Liver (tissue), 9 donors: ENCODE measurements around the gene INHBC. TPM values are rescaled to one million over a fixed set of nuclear protein-coding genes. Genes with fewer than 3 reads are reported as not detected.

Experiments
- DNase-seq: peaks from one replicate; pipeline ENCODE4 v3.0.0-alpha.2; 2017; ENCODE audit warnings: low spot score
- H3K27ac ChIP-seq, 2 donors: one replicate each; pipeline ENCODE4 v1.7.0; 2013; ENCODE audit warnings: inconsistent platforms in 2 of 2, low read length in 2 of 2, control low read depth in 1 of 2, low read depth in 1 of 2, mild to moderate bottlenecking in 1 of 2
- H3K27me3 ChIP-seq, 4 donors: one replicate each; pipeline versions ENCODE4 v1.6.1 to v1.7.0; 2013; ENCODE audit warnings: low read length in 3 of 4, inconsistent platforms in 1 of 4, mild to moderate bottlenecking in 1 of 4, moderate library complexity in 1 of 4; ENCODE audit not compliant: control insufficient read depth in 4 of 4, insufficient read depth in 4 of 4
- H3K36me3 ChIP-seq, 4 donors: one replicate each; pipeline versions ENCODE4 v1.6.1 to v1.7.0; 2013; ENCODE audit warnings: low read length in 3 of 4, mild to moderate bottlenecking in 3 of 4, low read depth in 1 of 4, moderate library complexity in 1 of 4; ENCODE audit not compliant: control insufficient read depth in 4 of 4, insufficient read depth in 3 of 4
- H3K4me1 ChIP-seq, 4 donors: one replicate each; pipeline versions ENCODE4 v1.6.1 to v1.7.0; 2013; ENCODE audit warnings: low read length in 3 of 4, mild to moderate bottlenecking in 3 of 4, moderate library complexity in 1 of 4; ENCODE audit not compliant: control insufficient read depth in 4 of 4, insufficient read depth in 4 of 4
- H3K4me3 ChIP-seq, 3 donors: one replicate each; pipeline versions ENCODE4 v1.6.1 to v1.7.0; 2013; ENCODE audit warnings: low read length in 3 of 3, control low read depth in 1 of 3, low read depth in 1 of 3, mild to moderate bottlenecking in 1 of 3
- H3K9ac ChIP-seq, 2 donors: one replicate each; pipeline ENCODE4 v1.7.0; 2013; ENCODE audit warnings: low read length in 2 of 2, mild to moderate bottlenecking in 2 of 2, moderate library complexity in 2 of 2, control low read depth in 1 of 2, low read depth in 1 of 2
- H3K9me3 ChIP-seq, 4 donors: one replicate each; pipeline versions ENCODE4 v1.6.1 to v1.7.0; 2013; ENCODE audit warnings: low read length in 3 of 4; ENCODE audit not compliant: control insufficient read depth in 4 of 4
- EGR1 ChIP-seq, 2 donors: IDR thresholded peaks; 2 replicates each; pipeline ENCODE4 v1.6.1; 2016 to 2018; ENCODE audit warnings: antibody characterized with exemption in 2 of 2, low read depth in 2 of 2
- FOXA1 ChIP-seq: IDR thresholded peaks from 2 replicates; pipeline ENCODE4 v1.6.1; 2016; ENCODE audit warnings: antibody characterized with exemption
- FOXA2 ChIP-seq: IDR thresholded peaks from 2 replicates; pipeline ENCODE4 v1.6.1; 2016; ENCODE audit warnings: antibody characterized with exemption
- GABPA ChIP-seq, 2 donors: IDR thresholded peaks in 1 of 2; conservative IDR thresholded peaks in 1 of 2; 2 replicates each; pipeline ENCODE4 v1.6.1; 2016; ENCODE audit warnings: antibody characterized with exemption in 2 of 2, mild to moderate bottlenecking in 1 of 2, moderate library complexity in 1 of 2
- HNF4A ChIP-seq, 2 donors: conservative IDR thresholded peaks; 2 replicates each; pipeline ENCODE4 v1.6.1; 2016; ENCODE audit warnings: antibody characterized with exemption in 2 of 2, mild to moderate bottlenecking in 2 of 2
- JUND ChIP-seq, 2 donors: IDR thresholded peaks; 2 replicates each; pipeline ENCODE4 v1.6.1; 2016; ENCODE audit warnings: antibody characterized with exemption in 2 of 2
- NR2F2 ChIP-seq: IDR thresholded peaks from 2 replicates; pipeline ENCODE4 v1.6.1; 2016; ENCODE audit warnings: antibody characterized with exemption
- RAD21 ChIP-seq, 2 donors: IDR thresholded peaks; 2 replicates each; pipeline ENCODE4 v1.6.1; 2016; ENCODE audit warnings: antibody characterized with exemption in 2 of 2, mild to moderate bottlenecking in 2 of 2
- RXRA ChIP-seq, 2 donors: IDR thresholded peaks; 2 replicates each; pipeline ENCODE4 v1.6.1; 2017 to 2018; ENCODE audit warnings: antibody characterized with exemption in 2 of 2, mild to moderate bottlenecking in 1 of 2
- SP1 ChIP-seq: IDR thresholded peaks from 2 replicates; pipeline ENCODE4 v1.6.1; 2018; ENCODE audit warnings: antibody characterized with exemption, mild to moderate bottlenecking
- TAF1 ChIP-seq: conservative IDR thresholded peaks from 2 replicates; pipeline ENCODE4 v1.6.1; 2016; ENCODE audit warnings: antibody characterized with exemption, mild to moderate bottlenecking
- YY1 ChIP-seq: IDR thresholded peaks from 2 replicates; pipeline ENCODE4 v1.6.1; 2016; ENCODE audit warnings: antibody characterized with exemption, mild to moderate bottlenecking
- WGBS: extraction: QIAGEN DNeasy Blood & Tissue Kit; methylation state at CpG from one replicate; pipeline ENCODE4 v1.1.7; 2013; 5-methylcytosine and 5-hydroxymethylcytosine counted together
- polyA plus RNA-seq, 2 donors: library from polyadenylated mRNA; stranded (reverse) in 1 of 2; unstranded in 1 of 2; fragments of 200-250 nt in 1 of 2; fragments of >200 nt in 1 of 2; fragmentation: Nextera tagmentation in 1 of 2; extraction: Ambion mirVana in 1 of 2; gene quantifications; one replicate each; pipeline versions ENCODE4 v1.2.1 to v1.2.3, GENCODE V29; 2013 to 2015
- total RNA-seq, 2 donors: library from RNA; depleted of rRNA; stranded (reverse); fragments of >200 nt; gene quantifications; one replicate each; pipeline ENCODE4 v1.2.3, GENCODE V29; 2014
- TF ChIP-seq, protein P1 (sequence below): IDR thresholded peaks from 2 replicates; pipeline ENCODE4 v1.6.1; 2016; ENCODE audit warnings: antibody characterized with exemption, mild to moderate bottlenecking
- TF ChIP-seq, protein P2 (sequence below): IDR thresholded peaks from 2 replicates; pipeline ENCODE4 v1.6.1; 2016; ENCODE audit warnings: antibody characterized with exemption
- TF ChIP-seq, protein P3 (sequence below): IDR thresholded peaks from 2 replicates; pipeline ENCODE4 v1.6.1; 2016; ENCODE audit warnings: antibody characterized with exemption
- TF ChIP-seq, protein P4 (sequence below): IDR thresholded peaks from 2 replicates; pipeline ENCODE4 v1.6.1; 2016; ENCODE audit warnings: antibody characterized with exemption
- donor health status: healthy.
- donor health status: healthy.
- donor health status: healthy.
- donor health status: healthy.
- donor health status: healthy.

The INHBC gene
- total and polyA plus RNA-seq, 4 donors = 2.8 to 134 (median 86.7) TPM

DNA sequence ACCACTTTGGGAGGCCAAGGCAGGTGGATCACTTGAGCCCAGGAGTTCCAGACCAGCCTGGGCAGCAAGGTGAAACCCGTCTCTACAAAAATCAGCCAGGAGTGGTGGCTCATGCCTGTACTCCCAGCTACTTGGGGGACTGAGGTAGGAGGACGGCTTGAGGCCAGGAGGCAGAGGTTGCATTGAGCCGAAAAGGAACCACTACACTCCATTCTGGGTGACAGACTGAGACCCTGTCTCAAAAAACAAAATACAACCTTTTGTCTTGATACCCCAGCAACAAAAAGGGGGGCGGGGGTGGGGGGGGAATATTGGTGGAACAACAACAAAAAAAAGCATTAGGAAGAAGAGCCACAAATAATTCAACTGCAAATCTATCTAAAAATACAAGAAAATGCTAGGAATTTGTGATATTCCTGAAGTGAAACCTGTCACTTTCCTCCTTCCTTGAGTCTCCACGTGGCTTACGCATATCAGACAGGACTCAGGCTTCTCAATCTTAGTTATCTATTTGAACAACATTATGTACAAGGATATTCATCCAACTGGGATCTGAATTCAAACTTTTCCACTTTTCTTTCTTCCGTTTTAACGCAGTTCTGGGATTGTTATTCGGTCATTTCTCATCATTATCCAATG is 5.0 kb upstream of the INHBC start:
- H3K9me3 ChIP-seq = no peaks in the 10 kb centered on the region
- H3K4me1 ChIP-seq = peaks cover 0 to 17% (median 2%) of the 10 kb centered on the region in 4 donors
- TF ChIP-seq TAF1 = no peak
- TF ChIP-seq, protein P1, sequence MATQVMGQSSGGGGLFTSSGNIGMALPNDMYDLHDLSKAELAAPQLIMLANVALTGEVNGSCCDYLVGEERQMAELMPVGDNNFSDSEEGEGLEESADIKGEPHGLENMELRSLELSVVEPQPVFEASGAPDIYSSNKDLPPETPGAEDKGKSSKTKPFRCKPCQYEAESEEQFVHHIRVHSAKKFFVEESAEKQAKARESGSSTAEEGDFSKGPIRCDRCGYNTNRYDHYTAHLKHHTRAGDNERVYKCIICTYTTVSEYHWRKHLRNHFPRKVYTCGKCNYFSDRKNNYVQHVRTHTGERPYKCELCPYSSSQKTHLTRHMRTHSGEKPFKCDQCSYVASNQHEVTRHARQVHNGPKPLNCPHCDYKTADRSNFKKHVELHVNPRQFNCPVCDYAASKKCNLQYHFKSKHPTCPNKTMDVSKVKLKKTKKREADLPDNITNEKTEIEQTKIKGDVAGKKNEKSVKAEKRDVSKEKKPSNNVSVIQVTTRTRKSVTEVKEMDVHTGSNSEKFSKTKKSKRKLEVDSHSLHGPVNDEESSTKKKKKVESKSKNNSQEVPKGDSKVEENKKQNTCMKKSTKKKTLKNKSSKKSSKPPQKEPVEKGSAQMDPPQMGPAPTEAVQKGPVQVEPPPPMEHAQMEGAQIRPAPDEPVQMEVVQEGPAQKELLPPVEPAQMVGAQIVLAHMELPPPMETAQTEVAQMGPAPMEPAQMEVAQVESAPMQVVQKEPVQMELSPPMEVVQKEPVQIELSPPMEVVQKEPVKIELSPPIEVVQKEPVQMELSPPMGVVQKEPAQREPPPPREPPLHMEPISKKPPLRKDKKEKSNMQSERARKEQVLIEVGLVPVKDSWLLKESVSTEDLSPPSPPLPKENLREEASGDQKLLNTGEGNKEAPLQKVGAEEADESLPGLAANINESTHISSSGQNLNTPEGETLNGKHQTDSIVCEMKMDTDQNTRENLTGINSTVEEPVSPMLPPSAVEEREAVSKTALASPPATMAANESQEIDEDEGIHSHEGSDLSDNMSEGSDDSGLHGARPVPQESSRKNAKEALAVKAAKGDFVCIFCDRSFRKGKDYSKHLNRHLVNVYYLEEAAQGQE = no peak
- TF ChIP-seq, protein P2, sequence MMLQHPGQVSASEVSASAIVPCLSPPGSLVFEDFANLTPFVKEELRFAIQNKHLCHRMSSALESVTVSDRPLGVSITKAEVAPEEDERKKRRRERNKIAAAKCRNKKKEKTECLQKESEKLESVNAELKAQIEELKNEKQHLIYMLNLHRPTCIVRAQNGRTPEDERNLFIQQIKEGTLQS = no peak
- TF ChIP-seq, protein P3, sequence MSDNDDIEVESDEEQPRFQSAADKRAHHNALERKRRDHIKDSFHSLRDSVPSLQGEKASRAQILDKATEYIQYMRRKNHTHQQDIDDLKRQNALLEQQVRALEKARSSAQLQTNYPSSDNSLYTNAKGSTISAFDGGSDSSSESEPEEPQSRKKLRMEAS = no peak
- no peak for TF ChIP-seq NR2F2
- no peak for TF ChIP-seq SP1
- TF ChIP-seq, protein P4, sequence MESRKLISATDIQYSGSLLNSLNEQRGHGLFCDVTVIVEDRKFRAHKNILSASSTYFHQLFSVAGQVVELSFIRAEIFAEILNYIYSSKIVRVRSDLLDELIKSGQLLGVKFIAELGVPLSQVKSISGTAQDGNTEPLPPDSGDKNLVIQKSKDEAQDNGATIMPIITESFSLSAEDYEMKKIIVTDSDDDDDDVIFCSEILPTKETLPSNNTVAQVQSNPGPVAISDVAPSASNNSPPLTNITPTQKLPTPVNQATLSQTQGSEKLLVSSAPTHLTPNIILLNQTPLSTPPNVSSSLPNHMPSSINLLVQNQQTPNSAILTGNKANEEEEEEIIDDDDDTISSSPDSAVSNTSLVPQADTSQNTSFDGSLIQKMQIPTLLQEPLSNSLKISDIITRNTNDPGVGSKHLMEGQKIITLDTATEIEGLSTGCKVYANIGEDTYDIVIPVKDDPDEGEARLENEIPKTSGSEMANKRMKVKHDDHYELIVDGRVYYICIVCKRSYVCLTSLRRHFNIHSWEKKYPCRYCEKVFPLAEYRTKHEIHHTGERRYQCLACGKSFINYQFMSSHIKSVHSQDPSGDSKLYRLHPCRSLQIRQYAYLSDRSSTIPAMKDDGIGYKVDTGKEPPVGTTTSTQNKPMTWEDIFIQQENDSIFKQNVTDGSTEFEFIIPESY = no peak
- TF ChIP-seq RAD21 (IDR thresholded peaks at IDR 0.05) = no peak
- no peak for TF ChIP-seq FOXA2
- no peak for TF ChIP-seq GABPA (IDR thresholded peaks at IDR 0.05 in 1 of 2, conservative IDR thresholded peaks at IDR 0.05 in 1 of 2)
- no peak for TF ChIP-seq EGR1 (IDR thresholded peaks at IDR 0.05; ENCODE audit: low read depth in 2 of 2)
- TF ChIP-seq HNF4A (conservative IDR thresholded peaks at IDR 0.05) = no peak
- WGBS = 32% methylated on average over 9 of the region's 9 CpGs
- peak overlapping the region; percentile 50 to 96 for H3K9ac ChIP-seq
- DNase-seq = no peak
- H3K27me3 ChIP-seq = no peaks in the 10 kb centered on the region
- H3K4me3 ChIP-seq = peak overlapping the region; percentile 62 to 92 (median 80)
- peak overlapping the region; percentile 98 to 99 for H3K27ac ChIP-seq
- peaks cover 0 to 3% (median under 1%) of the 10 kb centered on the region in 4 donors for H3K36me3 ChIP-seq

DNA sequence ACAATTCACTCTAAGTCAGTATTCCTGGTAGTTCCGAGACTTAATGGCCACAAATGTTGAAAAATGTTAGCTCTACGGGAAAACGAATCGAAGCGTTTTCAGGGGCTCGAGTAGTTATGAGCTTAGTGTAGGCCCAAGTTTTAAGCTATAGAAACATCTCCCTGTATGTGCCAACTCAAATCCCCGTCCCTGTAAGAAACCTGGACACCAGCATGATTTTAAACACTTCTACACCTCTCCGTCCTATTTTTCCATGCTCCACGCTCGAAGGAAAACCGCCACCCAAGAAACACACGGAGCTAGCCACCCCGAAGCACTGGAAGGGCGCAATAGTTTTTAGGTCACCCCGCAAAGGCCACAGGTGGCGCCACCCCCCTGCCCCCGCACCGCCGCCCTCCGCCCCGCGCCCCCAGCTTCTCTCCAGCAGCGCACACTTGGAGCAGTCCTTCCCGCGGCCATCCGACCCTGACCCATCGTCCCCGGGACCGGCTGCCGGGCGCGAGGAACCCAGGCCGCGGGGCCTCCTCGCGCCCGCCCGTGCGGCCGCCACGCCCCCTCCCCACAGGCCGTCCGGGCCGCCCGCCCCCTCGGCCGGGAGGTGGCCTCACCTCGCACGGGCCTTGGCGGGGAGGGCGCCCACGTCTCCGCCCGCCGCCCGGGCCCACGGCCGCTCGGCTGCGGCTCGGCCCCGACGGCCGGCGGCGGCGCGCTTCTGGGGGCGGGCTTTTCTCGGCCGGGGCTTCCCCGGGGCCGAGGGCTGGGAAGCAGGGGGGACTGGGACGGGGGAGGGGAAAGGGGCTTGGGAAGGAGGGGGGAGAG is 4.3 kb upstream of the INHBC start:
- under 1% methylated on average over 74 of the region's 74 CpGs for WGBS
- no peaks in the 10 kb centered on the region for H3K9me3 ChIP-seq
- peak; percentile 72 for DNase-seq
- H3K27ac ChIP-seq = peak overlapping the region; percentile 98 to 99
- H3K36me3 ChIP-seq = peaks cover 0 to 3% (median under 1%) of the 10 kb centered on the region in 4 donors
- peaks cover 0 to 17% (median 2%) of the 10 kb centered on the region in 4 donors for H3K4me1 ChIP-seq
- H3K9ac ChIP-seq = peak overlapping the region; percentile 50 to 96
- H3K4me3 ChIP-seq = peak overlapping the region; percentile 62 to 92 (median 80)
- no peaks in the 10 kb centered on the region for H3K27me3 ChIP-seq
- TF ChIP-seq RXRA (IDR thresholded peaks at IDR 0.05) = no peak
- TF ChIP-seq, protein P3 = no peak
- no peak for TF ChIP-seq TAF1
- TF ChIP-seq FOXA1 = no peak
- no peak for TF ChIP-seq GABPA (IDR thresholded peaks at IDR 0.05 in 1 of 2, conservative IDR thresholded peaks at IDR 0.05 in 1 of 2)
- TF ChIP-seq NR2F2 = no peak
- no peak for TF ChIP-seq SP1
- no peak for TF ChIP-seq HNF4A (conservative IDR thresholded peaks at IDR 0.05)
- no peak for TF ChIP-seq YY1
- TF ChIP-seq JUND (IDR thresholded peaks at IDR 0.05) = no peak
- TF ChIP-seq, protein P1 = no peak
- TF ChIP-seq, protein P2 = no peak
- TF ChIP-seq EGR1 (IDR thresholded peaks at IDR 0.05; ENCODE audit: low read depth in 2 of 2) = no peak
- TF ChIP-seq, protein P4 = no peak
